Glomerular visceral epithelial cell (primary cell): ENCODE results near the gene CDH12.

Source experiments
- DNase-seq: peaks from one replicate; pipeline ENCODE4 v3.0.0-alpha.2; 2016; ENCODE audit errors: extremely low spot score

CDH12 gene

GRCh38 chr5:21823076-21823574, 1030.0 kb downstream of the CDH12 start:
- no peak for DNase-seq

- DNase-seq, result no peak
Observed at GRCh38 chr5:21820527-21820926, 1032.6 kb downstream of the CDH12 start.

- DNase-seq, result no peak
Observed at GRCh38 chr5:21818370-21818720, 1034.8 kb downstream of the CDH12 start.

- no peak for DNase-seq
Observed at GRCh38 chr5:21817668-21818369, 1035.3 kb downstream of the CDH12 start.

- DNase-seq, result peak; percentile 17
Observed at GRCh38 chr5:21810737-21811316, 1042.3 kb downstream of the CDH12 start.

- no peak for DNase-seq
Observed at GRCh38 chr5:21809611-21810010, 1043.5 kb downstream of the CDH12 start.

- no peak for DNase-seq
Observed at GRCh38 chr5:21807953-21808352, 1045.2 kb downstream of the CDH12 start.

GRCh38 chr5:21806943-21807342, 1046.2 kb downstream of the CDH12 start:
- peak; percentile 80 for DNase-seq

GRCh38 chr5:21806271-21806670, 1046.9 kb downstream of the CDH12 start:
- no peak for DNase-seq

GRCh38 chr5:21802869-21803490, 1050.2 kb downstream of the CDH12 start:
- DNase-seq, result peak; percentile 48

- DNase-seq, result no peak
Observed at GRCh38 chr5:21802100-21802499, 1051.0 kb downstream of the CDH12 start.

- DNase-seq, result no peak
Observed at GRCh38 chr5:21792748-21793147, 1060.4 kb downstream of the CDH12 start.

- no peak for DNase-seq
Observed at GRCh38 chr5:21791304-21791703, 1061.8 kb downstream of the CDH12 start.

GRCh38 chr5:21784487-21784886, 1068.7 kb downstream of the CDH12 start:
- no peak for DNase-seq

GRCh38 chr5:21783074-21783679, 1070.0 kb downstream of the CDH12 start:
- DNase-seq, result no peak

GRCh38 chr5:21776466-21776865, 1076.7 kb downstream of the CDH12 start:
- DNase-seq, result no peak

- peak; percentile 45 for DNase-seq
Observed at GRCh38 chr5:21774801-21775200, 1078.3 kb downstream of the CDH12 start.

GRCh38 chr5:21774281-21774680, 1078.9 kb downstream of the CDH12 start:
- no peak for DNase-seq

- no peak for DNase-seq
Observed at GRCh38 chr5:21773456-21773855, 1079.7 kb downstream of the CDH12 start.

GRCh38 chr5:21765406-21765805, 1087.7 kb downstream of the CDH12 start:
- DNase-seq, result no peak

GRCh38 chr5:21739096-21739495, 1114.0 kb downstream of the CDH12 start:
- no peak for DNase-seq

GRCh38 chr5:21723500-21723899, 1129.6 kb downstream of the CDH12 start:
- DNase-seq, result no peak
